ENCODE measurements around the gene CPED1.

The CPED1 gene

GRCh38 chr7:120964088-120964487 lies 24.4 kb upstream of the CPED1 start:
- Histone ChIP-seq H3K9ac (no peak overlapping the region), H3K36me3 (ENCODE audit: control insufficient read depth, insufficient read depth, low read length) (no peaks in the 10 kb centered on the region)

DNA sequence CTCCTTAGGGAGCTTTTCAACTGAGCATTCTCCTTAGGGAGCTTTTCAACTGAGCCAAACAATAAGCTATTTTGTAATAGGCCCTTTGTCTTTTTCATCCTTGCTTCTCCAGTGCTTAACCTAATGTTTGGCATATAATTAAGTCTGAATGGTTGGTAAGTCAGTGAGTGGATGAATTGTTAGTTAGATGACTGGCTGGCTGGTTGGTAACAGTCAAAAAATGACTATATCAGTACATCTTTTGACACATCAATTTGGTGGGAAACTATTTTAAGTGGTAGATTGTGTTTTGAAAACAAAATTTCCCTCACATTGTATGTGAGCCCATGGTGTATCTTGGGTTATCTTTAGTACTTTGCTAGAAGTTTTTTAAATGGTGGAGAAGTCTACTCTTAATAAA lies 21.6 kb upstream of the CPED1 start:
- Histone ChIP-seq H3K9me3 (ENCODE audit: control insufficient read depth, low read length) (no peaks in the 10 kb centered on the region), H3K4me3 (ENCODE audit: low read depth, low read length) (no peak overlapping the region), H3K9ac (no peak overlapping the region), H3K4me1 (no peaks in the 10 kb centered on the region), H3K79me2 (no peaks in the 10 kb centered on the region), H3K36me3 (ENCODE audit: control insufficient read depth, insufficient read depth, low read length) (no peaks in the 10 kb centered on the region), H3K27ac (no peak overlapping the region), H3K4me2 (ENCODE audit: low read length) (no peak overlapping the region), H2AFZ (no peak overlapping the region), H3K27me3 (ENCODE audit: control insufficient read depth, insufficient read depth, low read length) (no peaks in the 10 kb centered on the region)
- TF ChIP-seq, protein P1, sequence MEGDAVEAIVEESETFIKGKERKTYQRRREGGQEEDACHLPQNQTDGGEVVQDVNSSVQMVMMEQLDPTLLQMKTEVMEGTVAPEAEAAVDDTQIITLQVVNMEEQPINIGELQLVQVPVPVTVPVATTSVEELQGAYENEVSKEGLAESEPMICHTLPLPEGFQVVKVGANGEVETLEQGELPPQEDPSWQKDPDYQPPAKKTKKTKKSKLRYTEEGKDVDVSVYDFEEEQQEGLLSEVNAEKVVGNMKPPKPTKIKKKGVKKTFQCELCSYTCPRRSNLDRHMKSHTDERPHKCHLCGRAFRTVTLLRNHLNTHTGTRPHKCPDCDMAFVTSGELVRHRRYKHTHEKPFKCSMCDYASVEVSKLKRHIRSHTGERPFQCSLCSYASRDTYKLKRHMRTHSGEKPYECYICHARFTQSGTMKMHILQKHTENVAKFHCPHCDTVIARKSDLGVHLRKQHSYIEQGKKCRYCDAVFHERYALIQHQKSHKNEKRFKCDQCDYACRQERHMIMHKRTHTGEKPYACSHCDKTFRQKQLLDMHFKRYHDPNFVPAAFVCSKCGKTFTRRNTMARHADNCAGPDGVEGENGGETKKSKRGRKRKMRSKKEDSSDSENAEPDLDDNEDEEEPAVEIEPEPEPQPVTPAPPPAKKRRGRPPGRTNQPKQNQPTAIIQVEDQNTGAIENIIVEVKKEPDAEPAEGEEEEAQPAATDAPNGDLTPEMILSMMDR (IDR thresholded peaks at IDR 0.05): no peak

More at GRCh38 chr7:120964088-120964487, 24.4 kb upstream of the CPED1 start:
- H3K27ac ChIP-seq: no peak overlapping the region
- no peaks in the 10 kb centered on the region for H3K27me3 ChIP-seq (ENCODE audit: control insufficient read depth, insufficient read depth, low read length)
- TF ChIP-seq, protein P1 (IDR thresholded peaks at IDR 0.05): no peak
- H3K4me3 ChIP-seq (ENCODE audit: low read depth, low read length): no peak overlapping the region
- no peaks in the 10 kb centered on the region for H3K4me1 ChIP-seq
- no peak overlapping the region for H2AFZ ChIP-seq
- no peak overlapping the region for H3K4me2 ChIP-seq (ENCODE audit: low read length)
- H3K79me2 ChIP-seq: no peaks in the 10 kb centered on the region
- no peaks in the 10 kb centered on the region for H3K9me3 ChIP-seq (ENCODE audit: control insufficient read depth, low read length)

GRCh38 chr7:120973849-120974248 lies 14.7 kb upstream of the CPED1 start:
- H3K4me1 ChIP-seq: no peaks in the 10 kb centered on the region

DNA sequence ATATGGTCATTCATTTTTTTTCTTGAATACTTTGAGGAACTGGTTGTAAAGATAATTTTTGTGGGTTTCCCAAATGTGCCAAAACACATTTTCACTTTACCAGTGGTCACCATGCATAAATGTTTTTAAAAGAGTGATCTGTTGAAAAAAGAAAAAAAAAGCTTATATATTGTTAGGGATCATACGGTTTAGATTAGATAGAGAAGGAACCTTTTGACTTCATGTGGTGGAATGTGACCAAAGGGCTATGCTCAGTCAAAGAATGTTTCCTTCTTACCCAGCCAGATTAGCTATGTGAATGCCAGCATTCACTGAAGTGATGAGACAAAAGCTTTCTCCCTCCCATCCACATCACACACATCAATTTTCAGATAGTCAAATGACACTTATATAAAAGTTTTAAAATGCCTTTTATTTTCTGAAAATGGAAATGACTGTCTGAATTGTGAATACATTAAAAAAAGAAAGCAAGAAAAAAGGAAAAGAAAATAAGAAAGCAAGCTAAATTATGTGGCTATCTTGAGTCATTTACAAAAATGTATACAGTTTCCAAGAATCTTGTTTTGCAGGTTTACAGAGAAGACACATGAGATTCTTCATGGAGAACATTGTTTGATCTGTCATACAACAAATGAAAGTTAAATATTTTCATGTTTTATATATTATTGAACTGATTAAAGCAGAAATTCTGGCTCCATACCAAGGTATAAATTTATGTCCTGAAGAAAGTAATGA lies 8.6 kb upstream of the CPED1 start:
- Histone ChIP-seq H3K4me1 (no peaks in the 10 kb centered on the region), H3K4me2 (ENCODE audit: low read length) (no peak overlapping the region), H2AFZ (no peak overlapping the region), H3K36me3 (ENCODE audit: control insufficient read depth, insufficient read depth, low read length) (no peaks in the 10 kb centered on the region), H3K4me3 (ENCODE audit: low read depth, low read length) (no peak overlapping the region), H3K9ac (no peak overlapping the region), H3K9me3 (ENCODE audit: control insufficient read depth, low read length) (no peaks in the 10 kb centered on the region), H3K27ac (no peak overlapping the region), H3K79me2 (no peaks in the 10 kb centered on the region), H3K27me3 (ENCODE audit: control insufficient read depth, insufficient read depth, low read length) (no peaks in the 10 kb centered on the region)
- TF ChIP-seq, protein P1 (IDR thresholded peaks at IDR 0.05): no peak

More at GRCh38 chr7:120973849-120974248, 14.7 kb upstream of the CPED1 start:
- no peaks in the 10 kb centered on the region for H3K79me2 ChIP-seq
- no peak overlapping the region for H2AFZ ChIP-seq
- no peaks in the 10 kb centered on the region for H3K9me3 ChIP-seq (ENCODE audit: control insufficient read depth, low read length)
- TF ChIP-seq, protein P1 (IDR thresholded peaks at IDR 0.05): no peak
- no peaks in the 10 kb centered on the region for H3K27me3 ChIP-seq (ENCODE audit: control insufficient read depth, insufficient read depth, low read length)
- H3K9ac ChIP-seq: no peak overlapping the region
- H3K36me3 ChIP-seq (ENCODE audit: control insufficient read depth, insufficient read depth, low read length): no peaks in the 10 kb centered on the region
- no peak overlapping the region for H3K4me3 ChIP-seq (ENCODE audit: low read depth, low read length)
- no peak overlapping the region for H3K4me2 ChIP-seq (ENCODE audit: low read length)
- H3K27ac ChIP-seq: no peak overlapping the region

DNA sequence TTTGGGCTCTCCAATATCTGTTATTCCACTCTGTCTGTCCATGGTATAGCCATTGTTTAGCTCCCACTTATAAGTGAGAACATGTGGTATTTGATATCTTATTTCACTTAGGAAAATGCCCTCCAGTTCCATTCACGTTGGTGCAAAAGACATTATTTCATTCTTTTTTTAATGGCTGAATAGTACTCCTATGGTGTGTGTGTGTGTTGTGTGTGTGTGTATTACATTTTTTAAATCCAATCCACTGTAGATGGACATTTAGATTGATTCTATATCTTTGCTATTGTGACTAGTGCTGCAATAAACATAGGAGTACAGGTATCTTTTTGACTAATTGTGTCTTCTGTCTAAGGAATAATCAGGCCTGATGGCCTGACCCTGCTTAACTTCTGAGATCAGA lies 7.4 kb upstream of the CPED1 start:
- Histone ChIP-seq H3K9me3 (ENCODE audit: control insufficient read depth, low read length) (no peaks in the 10 kb centered on the region), H3K4me1 (no peaks in the 10 kb centered on the region), H3K4me3 (ENCODE audit: low read depth, low read length) (no peak overlapping the region), H3K79me2 (no peaks in the 10 kb centered on the region), H3K9ac (no peak overlapping the region), H3K27me3 (ENCODE audit: control insufficient read depth, insufficient read depth, low read length) (no peaks in the 10 kb centered on the region), H2AFZ (no peak overlapping the region), H3K4me2 (ENCODE audit: low read length) (no peak overlapping the region), H3K27ac (no peak overlapping the region), H3K36me3 (ENCODE audit: control insufficient read depth, insufficient read depth, low read length) (no peaks in the 10 kb centered on the region)
- TF ChIP-seq, protein P1 (IDR thresholded peaks at IDR 0.05): no peak
